NCI-H345 treated with DMSO at 0.1 percent for 48 hours (cell line): Measurements from ENCODE around the gene LTC4S.

Source experiments
- DNase-seq: peaks from one replicate; lab custom pipeline; 2025; ENCODE audit not compliant: unreplicated experiment; lab: John Stamatoyannopoulos, UW

LTC4S gene

DNA sequence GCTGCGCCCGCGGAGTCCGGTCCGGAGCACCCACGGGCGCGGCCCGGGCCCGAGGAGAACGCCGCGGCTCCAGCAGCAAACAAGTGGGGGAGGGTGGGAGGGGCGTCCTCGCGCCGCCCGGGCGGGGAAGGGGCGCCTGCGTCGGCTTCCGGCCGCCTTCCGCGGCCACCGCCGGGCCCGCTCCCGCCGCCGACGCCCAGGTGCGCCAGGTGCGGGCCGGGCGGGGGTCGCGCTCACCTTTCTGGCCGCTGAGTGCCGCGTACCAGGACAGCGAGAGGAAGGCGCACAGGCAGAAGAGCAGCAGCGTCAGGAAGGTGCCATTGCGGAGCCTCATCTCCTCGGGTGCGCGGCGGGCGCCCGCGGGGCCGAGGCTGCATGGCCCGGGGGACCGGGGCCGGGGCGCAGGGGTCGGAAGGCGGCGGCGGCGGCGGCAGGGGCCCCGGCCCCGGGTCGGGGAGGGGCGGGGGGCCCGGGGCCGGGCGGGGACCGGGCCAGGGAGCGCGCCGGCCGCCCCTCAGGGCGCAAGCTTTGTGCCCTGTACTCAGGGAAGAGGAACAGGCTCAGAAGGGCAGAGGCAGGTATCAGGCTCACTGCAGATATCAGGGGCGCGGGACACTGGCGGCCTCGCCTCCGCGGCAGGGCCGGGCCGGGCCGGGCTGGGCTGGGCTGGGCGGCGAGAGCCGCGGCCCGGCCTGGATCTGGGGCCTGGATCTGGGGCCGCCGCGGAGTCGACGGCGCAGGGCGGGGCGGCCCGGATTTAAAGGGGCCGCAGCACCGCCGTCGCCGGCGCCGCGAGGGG is 12.7 kb downstream of the LTC4S start, which contains the start of gene MGAT4B:
TSS of gene MGAT4B (minus strand) at position 617 of the 799 bp plus-strand sequence. CDS start at position 334, 283 bp downstream.
- DNase-seq, result peak; percentile 51

DNA sequence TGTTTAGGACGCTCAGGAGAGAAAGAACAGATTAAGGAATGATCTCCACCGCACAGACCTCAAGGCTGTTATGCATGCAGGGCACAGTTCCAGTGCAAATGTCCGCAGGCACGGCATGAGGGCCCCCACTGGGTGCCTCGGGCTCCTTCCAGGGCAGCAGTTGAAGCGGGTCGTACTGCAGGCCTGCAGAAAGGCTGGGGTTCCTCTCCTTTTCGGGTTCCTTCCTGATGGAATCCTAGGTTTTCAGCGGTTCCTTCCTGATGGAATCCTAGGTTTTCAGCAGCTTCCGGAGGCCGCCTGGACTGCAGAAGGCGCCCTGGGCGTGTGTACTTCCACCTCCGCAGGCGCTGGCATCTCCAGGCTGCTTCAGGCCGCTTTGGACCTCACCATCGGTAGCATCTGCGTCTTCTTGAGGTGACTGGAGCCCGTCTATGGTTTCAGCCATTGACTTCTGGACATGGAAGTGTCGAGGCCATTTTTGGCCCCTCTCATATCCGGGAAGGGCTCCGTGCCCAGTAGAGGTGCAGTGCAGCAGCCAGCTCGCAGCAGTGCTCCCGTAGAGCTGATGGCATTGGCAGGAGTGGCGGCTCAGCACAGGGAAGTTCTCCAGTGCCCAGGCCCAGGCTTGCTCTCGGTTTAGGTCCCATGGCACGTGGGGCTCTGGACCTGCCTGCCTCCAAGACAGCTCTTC is 18.5 kb downstream of the LTC4S start:
- no peak for DNase-seq

DNA sequence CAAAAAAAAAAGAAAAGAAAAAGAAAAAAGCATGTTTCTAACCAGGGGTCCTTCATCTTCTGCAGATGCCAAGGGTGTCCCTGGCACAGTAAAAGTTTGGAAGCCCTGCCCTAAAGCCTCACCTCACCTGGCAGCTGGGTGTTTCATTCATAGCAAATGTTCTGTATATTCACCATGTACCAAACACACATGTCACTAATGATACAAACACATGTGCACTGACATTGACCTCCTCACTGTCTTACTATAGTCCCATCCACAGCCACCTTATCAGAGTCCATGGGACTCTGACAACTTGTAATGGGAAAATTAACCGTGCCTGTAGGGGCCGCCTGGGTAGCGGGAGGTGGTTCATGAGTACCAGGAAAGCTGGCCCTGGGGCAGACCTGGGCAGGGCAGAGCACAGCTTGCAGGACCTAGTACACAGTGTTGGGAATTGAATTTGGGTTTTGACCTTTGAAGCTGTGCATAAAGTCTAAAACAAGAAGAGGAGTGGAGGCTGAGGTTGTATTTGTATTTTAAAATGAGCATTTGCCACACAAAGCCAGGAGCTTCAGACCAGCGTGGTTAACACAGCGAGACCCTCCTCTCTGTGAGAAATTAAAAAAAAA is 19.3 kb downstream of the LTC4S start:
- no peak for DNase-seq

DNA sequence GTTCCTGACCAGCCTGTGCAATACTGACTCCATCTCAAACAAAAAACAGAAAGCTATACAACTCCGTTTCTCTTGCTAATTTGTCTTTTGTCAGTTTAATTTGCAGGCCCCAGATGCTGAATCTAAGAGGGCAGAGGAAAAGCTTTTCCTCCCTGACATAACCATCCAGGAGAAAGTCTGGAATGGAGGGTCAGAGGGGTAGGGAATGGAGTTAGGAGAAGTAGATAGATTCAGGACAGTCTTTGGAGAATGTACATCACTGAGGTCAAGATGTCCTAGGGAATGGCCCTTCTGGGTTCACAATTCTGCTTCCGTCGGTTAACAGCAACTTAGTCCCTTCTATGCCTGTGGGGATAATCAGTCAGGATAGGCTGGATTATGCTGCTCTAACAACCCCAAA is 20.3 kb downstream of the LTC4S start:
- DNase-seq, result no peak

DNA sequence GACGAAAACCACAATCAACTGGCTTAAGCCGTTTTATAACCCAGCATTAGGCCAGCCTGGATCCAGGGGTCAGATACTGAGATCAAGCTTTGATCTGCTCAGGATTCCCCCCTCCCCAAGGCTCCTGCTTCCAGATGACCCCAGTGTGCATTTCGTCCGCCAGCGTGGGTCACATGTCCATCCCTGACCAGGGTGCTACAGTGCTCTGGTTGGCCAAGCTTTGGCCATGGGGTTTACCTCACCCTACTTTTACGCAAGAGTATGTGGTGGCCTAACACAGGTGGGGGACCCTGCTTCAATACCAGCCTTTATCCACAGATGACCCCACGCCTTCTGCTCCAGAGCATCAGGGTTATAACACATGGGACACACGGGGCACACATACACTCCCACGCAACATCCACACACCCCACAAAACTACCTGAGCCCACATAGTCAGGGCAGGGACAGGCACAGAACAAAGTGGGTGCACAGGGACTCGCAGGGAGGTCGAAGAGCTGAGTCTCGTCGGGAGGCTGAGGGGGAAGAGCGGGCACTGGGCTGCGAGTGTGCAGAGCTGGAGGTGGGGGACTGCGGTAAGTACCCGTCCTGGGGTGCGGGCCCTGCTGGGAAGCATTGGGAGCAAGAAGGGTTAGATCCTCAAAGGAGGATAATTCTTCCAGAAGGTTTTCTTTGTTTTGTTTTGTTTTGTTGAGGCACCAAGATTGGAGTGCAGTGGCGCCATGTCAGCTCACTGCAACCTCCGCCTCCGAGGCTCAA is 21.9 kb downstream of the LTC4S start:
- no peak for DNase-seq

DNA sequence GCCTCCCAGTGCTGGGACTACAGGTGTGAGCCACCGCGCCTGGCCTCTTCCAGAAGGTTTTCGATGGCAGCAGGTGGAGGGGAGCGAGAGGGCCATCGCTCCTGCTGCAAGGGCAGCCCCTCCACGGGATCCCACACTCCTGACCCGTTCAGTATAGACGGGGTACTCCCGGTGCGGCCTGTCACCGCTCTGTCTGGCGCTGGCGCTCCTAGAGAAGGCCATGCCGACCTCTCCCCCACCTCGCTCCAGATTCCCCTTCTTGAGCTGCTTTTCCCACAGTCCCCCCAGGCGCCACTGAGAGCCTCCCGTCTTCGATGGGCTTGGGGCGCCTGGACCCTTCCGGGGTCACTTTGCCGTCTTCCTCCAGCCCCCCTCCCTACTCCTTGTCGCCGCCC is 22.6 kb downstream of the LTC4S start:
- DNase-seq, result no peak

DNA sequence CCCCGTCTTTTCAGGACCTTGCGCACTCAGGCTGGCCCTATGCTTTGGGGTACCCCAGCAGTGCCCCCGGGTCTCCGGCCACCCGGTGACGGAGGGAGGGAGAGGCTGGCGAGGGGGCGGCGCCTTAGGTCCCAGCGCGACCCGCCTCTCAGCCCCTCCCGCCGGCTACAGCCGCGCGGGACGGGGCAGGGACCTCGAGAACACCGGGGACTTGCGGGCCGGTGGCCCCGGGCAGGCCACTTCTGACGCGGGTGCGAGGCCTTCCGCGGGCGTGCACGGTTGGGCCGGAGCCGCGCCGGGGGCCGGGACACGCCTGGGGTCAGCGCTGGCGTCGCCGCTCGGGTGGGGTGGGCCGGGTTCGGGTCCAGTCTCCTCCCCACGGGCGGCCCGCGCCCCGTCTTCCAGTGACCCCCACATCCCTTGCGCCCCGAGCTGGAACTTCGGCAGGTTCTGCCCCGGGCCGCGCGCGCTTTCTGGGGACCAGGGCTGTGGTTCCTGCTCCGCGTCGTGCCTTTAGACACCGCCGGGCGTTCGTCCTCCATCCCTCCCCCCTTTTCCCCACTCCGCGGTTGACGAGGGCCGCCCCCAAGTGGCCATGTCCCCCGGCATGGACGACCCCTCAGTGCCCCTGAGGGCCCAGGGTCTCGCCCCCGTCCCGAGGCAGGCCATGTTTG is 23.1 kb downstream of the LTC4S start:
- no peak for DNase-seq

DNA sequence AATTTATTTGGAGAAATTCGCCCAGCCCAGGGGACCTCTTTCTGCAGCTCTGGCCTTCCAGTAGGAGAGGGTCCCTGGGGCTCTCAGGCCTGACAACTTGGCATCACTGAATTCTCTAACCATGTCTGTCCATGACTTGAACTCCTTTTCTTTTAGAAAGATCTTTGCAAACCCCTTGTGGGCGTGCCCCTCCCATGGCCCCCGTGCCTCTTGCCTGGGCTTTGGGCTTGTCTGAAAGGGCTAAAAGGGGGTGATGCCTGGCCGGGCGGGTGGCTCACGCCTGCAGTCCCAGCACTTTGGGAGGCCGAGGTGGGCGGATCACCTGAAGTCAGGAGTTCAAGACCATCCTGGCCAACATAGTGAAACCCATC is 23.7 kb downstream of the LTC4S start:
- no peak for DNase-seq

DNA sequence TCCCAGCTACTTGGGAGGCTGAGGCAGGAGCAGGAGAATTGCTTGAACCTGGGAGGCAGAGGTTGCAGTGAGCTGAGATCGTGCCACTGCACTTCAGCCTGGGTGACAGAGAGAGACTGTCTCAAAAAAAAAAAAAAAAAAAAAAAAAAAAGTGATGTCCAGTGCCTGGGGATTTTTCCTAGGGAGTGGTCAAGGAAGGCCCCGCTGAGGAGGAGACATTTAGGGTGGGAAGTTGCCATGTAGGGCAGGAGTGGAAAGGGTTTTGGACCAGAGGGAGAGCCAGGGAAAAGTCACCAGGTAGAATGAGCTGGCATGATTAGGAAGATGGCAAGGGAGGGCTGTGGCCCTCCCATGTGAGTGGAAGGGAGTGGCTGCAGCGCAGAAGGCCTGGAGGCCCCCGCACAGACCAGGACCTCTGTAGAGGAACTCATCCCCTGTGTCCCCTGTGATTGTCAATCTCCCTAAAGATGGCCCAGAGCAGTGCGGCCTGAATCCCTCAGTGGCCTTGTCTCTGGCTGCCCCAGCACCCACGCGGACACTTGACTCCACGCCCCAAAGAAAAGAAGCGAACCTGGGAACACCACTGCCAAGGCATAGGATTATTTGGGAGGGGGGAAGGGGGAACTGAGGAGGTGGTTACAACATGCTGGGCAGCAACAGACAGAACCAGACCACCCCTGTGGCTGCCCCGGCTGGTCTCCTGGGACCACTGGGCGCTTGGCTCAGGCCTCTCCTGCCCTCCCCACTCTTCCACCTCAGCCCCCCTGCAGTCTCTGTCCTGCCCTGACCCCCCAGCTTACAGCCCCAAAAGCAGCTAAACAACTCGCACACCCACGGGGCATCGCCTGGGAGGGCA is 24.3 kb downstream of the LTC4S start:
- no peak for DNase-seq

DNA sequence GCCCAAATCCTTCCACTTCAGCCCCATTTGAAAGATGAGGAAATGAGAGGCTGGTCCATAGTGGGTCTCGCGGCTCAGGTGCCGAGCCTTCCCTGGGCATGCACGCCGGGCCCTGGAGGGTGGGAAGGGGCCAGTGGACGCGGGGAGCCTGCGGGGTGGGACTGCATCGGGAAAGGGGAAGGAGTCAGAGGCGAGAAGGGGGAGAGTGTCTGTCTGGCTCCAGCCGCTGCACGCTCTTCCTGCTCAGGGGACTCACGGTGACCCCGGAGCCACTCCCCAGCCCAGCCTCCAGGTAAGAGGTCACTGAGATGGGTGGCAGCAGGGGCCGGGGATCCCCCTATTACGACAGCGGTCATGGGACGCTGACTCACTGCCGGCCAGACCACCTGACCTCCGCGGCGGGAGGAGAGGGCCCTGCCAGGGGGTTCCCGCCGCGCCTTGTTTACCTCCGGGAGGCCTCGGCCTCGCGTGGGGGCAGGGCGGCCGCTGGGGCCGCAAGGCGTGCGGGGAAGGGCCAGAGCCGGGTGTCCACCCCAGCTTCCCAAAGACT is 25.0 kb downstream of the LTC4S start:
- no peak for DNase-seq

DNA sequence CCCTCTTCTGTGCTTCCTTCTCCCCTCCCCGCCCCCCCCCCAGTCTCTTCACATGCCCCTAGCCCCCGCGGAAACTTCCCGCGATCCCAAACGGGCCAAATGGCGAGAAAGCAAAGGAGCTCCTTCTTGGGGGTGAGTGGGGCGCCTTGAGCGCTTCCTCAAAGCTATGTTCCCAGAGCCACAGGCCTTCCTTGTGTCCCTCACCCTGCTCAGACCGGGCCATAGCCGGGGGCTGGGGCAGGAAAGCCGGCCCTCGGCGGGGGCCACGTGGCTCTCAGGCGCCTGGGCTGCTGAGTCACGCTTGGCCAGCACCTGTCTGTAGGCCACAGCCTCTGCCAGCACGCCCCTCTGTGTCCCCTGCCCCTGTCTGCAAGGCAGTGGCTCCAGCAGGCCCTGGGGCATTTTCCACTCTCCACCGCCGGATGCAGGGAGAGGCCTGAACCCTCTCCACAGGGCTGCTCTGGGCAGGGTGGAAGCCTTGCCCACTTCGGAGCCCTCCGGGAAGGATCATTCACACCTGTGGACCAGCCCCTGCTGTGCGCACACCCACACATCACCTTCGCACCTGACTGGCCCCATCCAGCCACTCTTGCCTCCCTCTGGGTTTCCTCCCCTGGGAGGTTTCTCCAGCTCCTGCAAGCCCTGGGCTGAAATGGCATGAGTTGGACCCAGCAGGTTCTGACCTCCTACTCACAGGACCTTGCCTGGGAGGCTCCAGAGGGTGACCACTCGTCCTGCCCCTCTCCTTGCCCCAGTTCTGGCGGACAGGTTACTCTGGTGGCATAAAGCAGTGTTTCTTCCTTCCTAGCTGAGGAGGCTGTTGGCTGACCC is 25.7 kb downstream of the LTC4S start:
- peak; percentile 32 for DNase-seq

DNA sequence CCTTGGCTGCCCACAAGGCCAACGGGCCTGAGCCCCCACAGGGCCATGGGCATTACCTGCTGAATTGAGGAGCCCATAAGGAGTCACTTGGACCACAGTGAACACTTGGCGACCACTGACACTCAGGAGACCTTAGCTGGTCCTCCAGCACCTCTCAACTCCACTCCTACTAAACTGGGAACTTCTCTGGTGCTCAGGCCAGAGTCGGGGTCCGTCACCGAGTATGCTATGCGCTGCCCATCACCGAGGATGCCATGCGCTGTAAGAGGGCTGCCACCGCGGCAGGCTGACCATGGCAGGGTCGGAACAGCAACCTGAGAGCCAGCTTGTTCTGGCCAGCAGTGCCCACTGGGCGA is 26.3 kb downstream of the LTC4S start:
- no peak for DNase-seq

DNA sequence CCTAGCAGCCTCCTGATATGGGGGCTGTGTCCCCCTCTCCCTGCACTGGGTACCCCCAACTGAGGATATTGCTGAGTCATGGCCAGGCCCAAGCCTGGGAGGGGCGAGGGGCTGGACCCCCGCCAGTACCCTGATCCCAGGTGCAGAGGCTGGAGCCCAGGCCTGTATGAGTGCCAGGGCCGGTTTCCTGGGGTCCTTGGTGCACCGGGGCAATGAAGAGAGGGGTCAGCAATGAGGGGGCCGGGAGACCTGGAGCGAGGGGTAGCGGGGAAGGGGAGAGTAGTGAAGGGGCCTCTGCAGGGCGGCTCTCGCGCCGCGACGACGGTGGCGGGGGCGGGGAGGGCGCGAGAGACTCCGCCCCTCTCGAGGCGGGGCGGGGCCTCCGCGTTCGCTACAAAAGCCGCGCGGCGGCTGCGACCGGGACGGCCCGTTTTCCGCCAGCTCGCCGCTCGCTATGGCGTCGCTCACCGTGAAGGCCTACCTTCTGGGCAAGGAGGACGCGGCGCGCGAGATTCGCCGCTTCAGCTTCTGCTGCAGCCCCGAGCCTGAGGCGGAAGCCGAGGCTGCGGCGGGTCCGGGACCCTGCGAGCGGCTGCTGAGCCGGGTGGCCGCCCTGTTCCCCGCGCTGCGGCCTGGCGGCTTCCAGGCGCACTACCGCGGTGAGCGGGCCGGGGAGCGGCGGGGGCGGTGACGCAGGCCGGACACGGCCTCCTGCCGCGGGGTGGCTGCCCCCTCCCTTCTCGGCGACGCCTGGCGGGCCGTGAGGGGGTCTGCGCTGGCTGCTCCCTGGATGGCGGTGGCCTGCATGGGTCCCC is 26.9 kb downstream of the LTC4S start, which contains the start of gene SQSTM1:
TSS of gene SQSTM1 (plus strand) at position 423 of the 815 bp plus-strand sequence. CDS start at position 455, 32 bp downstream.
- DNase-seq, result peak; percentile 71

DNA sequence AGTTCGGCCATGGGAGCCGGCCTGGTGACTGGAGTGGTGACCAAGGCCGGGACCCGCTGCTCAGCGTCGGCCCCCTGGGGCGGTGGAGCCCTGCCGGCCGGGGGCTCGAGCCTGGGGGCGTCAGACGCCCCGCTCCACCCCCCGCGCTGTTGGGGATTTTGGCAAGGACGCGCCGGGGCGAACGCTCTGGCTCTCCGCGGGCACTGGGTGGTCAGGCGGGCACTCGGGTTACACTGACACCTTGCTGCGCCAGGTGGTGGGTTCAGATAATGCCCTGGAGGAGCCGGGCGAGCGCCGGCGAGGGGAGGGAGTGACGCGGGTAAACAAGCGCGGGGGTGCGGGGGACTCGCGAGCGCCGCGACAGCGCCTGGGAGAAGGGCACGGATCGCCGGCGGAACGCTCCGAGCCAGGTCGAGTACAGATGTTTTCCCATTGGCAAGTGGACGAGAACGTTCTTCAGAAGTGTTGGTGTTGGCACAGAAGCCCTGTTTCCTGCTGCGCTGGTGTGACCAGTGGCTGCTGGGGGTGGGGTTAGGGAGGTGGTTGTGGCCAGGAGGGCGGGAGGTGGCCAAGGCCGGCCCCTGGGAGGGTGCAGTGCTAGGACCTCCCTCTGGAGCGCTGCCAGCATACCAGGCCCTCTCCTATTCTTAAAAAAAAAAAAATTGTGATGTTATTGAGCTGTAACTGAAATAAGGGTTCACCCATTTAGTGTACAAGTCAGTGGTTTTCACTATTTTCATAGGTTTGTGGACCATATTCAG is 27.7 kb downstream of the LTC4S start:
- peak; percentile 88 for DNase-seq

DNA sequence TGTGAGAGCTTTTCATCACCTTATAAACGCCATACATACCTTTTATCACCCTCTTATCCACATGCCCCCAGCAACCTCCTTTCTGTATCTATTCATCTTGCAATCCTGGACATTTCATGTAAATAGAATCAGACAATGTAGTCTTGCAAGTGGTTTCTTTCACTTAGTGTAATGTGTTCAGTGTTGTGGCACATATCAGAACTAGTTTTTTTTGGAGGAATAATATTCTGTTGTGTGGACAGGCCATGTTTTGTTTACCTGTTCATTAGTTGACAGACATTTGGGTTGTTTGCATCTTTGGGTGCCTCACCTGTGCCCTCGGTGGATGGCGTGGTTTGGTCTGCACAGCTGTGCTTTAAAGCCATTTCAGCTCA is 28.3 kb downstream of the LTC4S start:
- DNase-seq, result no peak

DNA sequence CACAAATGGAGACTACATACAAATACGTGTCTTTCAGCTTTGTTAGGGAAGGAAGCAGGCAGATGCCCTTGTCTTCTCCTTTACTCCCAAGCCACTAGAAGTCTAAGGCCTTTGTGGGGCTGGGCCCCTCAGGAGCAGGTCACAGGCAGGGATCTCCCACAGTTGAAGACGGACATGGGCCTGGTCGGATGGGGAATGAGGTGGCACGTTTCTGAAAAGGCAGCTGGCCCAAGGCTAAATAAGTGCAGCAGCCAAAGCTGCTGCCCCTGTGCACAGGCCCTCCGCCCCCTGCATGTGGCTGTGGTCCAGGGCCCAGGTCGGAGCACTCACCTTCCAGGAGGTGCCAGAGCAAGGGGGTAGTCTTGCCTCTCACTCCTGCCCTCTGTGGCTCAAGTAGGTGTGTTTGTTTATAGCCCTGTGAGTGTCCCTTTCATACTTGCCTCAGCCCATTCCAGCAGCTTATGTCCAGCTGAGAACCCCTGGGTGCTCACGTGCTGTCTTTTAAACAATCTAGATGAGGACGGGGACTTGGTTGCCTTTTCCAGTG is 28.7 kb downstream of the LTC4S start:
- no peak for DNase-seq
